Measurements from ENCODE around the gene DDX23.

Gene DDX23

GRCh38 chr12:48831257-48831656, 20.7 kb downstream of the DDX23 start:
- TF ChIP-seq CTCF (IDR thresholded peaks at IDR 0.05) = no peak

GRCh38 chr12:48828841-48829575, 23.0 kb downstream of the DDX23 start:
- TF ChIP-seq CTCF (IDR thresholded peaks at IDR 0.05) = no peak

- TF ChIP-seq CTCF (IDR thresholded peaks at IDR 0.05) = no peak
These were observed 23.7 kb downstream of the DDX23 start for GRCh38 chr12:48828293-48828692.

- no peak for TF ChIP-seq CTCF (IDR thresholded peaks at IDR 0.05)
These were observed 24.4 kb downstream of the DDX23 start for GRCh38 chr12:48827513-48828096.

GRCh38 chr12:48827026-48827425, 24.9 kb downstream of the DDX23 start:
- TF ChIP-seq CTCF (IDR thresholded peaks at IDR 0.05) = no peak

GRCh38 chr12:48826209-48826855, 25.6 kb downstream of the DDX23 start:
- no peak for TF ChIP-seq CTCF (IDR thresholded peaks at IDR 0.05)

GRCh38 chr12:48824905-48825304, 27.1 kb downstream of the DDX23 start:
- no peak for TF ChIP-seq CTCF (IDR thresholded peaks at IDR 0.05)
